Natural killer cell (primary cell): ENCODE data around the gene ADAMTS4. TPM values are rescaled to one million over a fixed set of nuclear protein-coding genes. Genes with fewer than 3 reads are reported as not detected.

Experiments
- ATAC-seq, 3 donors: fragments of 150-1000 bp in 2 of 3; fragments of 200-7000 bp in 1 of 3; cut with Tn5 transposase; 1 replicate in 1 of 3; 2 replicates in 2 of 3; pipeline ENCODE4 v1.10.0; 2021; ENCODE audit warnings: mild to moderate bottlenecking in 2 of 3, moderate library complexity in 2 of 3
- DNase-seq, 2 donors: peaks; one replicate each; pipeline versions ENCODE4 v3.0.0 to v3.0.0-alpha.2; 2013 to 2021; ENCODE audit warnings: mixed read lengths in 1 of 2
- H3K27ac ChIP-seq: one replicate; pipeline ENCODE4 v1.5.1; 2013; ENCODE audit warnings: mild to moderate bottlenecking, low read length
- H3K27me3 ChIP-seq: one replicate; pipeline ENCODE4 v1.6.1; 2013; ENCODE audit warnings: low read length; ENCODE audit not compliant: control insufficient read depth, insufficient read depth
- H3K36me3 ChIP-seq: one replicate; pipeline ENCODE4 v1.6.1; 2013; ENCODE audit warnings: low read length; ENCODE audit not compliant: control insufficient read depth, insufficient read depth
- H3K4me1 ChIP-seq: one replicate; pipeline ENCODE4 v1.6.1; 2013; ENCODE audit warnings: low read length; ENCODE audit not compliant: control insufficient read depth, insufficient read depth
- H3K4me3 ChIP-seq: one replicate; pipeline ENCODE4 v1.5.1; 2013; ENCODE audit warnings: low read length
- H3K9me3 ChIP-seq: one replicate; pipeline ENCODE4 v1.6.1; 2013; ENCODE audit warnings: low read length; ENCODE audit not compliant: control insufficient read depth, insufficient read depth
- H3K27ac Mint-ChIP-seq, 2 donors: one replicate each; pipeline ENCODE4 v1.8.0; 2022; ENCODE audit warnings: mild to moderate bottlenecking in 2 of 2, mixed read lengths in 2 of 2, moderate library complexity in 1 of 2
- H3K27me3 Mint-ChIP-seq, 2 donors: one replicate each; pipeline ENCODE4 v1.8.0; 2022; ENCODE audit warnings: low read depth in 2 of 2, mixed read lengths in 2 of 2
- H3K36me3 Mint-ChIP-seq: one replicate; pipeline ENCODE4 v1.8.0; 2022; ENCODE audit warnings: mixed read lengths
- H3K4me1 Mint-ChIP-seq, 2 donors: one replicate each; pipeline ENCODE4 v1.8.0; 2022; ENCODE audit warnings: mixed read lengths in 2 of 2
- H3K4me3 Mint-ChIP-seq: one replicate; pipeline ENCODE4 v1.8.0; 2022; ENCODE audit warnings: mild to moderate bottlenecking, moderate library complexity, mixed read lengths
- H3K9me3 Mint-ChIP-seq, 2 donors: one replicate each; pipeline ENCODE4 v1.8.0; 2022; ENCODE audit warnings: mixed read lengths in 2 of 2
- CTCF ChIP-seq: fragments of 200-600 bp; IDR thresholded peaks from one replicate; pipeline ENCODE4 v1.8.0; 2022; ENCODE audit warnings: antibody characterized with exemption
- WGBS: methylation state at CpG from one replicate; pipeline ENCODE4 v1.1.7; 2013; ENCODE audit warnings: missing lambda C conversion rate; ENCODE audit not compliant: insufficient coverage; 5-methylcytosine and 5-hydroxymethylcytosine counted together
- intact Hi-C: fragments of 100-400 bp; cut with micrococcal nuclease; formaldehyde crosslinking; loops from one replicate; pipeline ENCODE4 v1.14.2; 2022
- total RNA-seq, 4 donors: library from RNA; stranded (reverse); fragments of 120-200 nt in 1 of 4; gene quantifications; one replicate each; pipeline versions ENCODE4 v1.2.3 to v1.2.4, GENCODE V29; 2013 to 2022

ADAMTS4 gene
- total RNA-seq, 3 donors from 2014 or later (not counting 1 experiment from before 2014, with no cell fraction given): 0.14 to 0.20 (median 0.14) TPM

- ATAC-seq (peak; percentile 2 to 31 (median 10)), DNase-seq (peak in 1 of 2 donors; percentile 43)
- Histone ChIP-seq H3K4me1 (peaks cover 72% of the 10 kb centered on the region), H3K36me3 (no peaks in the 10 kb centered on the region), H3K4me3 (no peak overlapping the region), H3K27me3 (no peaks in the 10 kb centered on the region), H3K27ac (peak overlapping the region; percentile 83), H3K9me3 (no peaks in the 10 kb centered on the region)
- intact Hi-C loops: loop anchor here (1.0 to 2.0 kb wide), 3 partner anchors 19 to 39 kb away; partner anchors contain the start of gene PPOX
- no peak for TF ChIP-seq CTCF
- Mint-ChIP-seq H3K4me1 (peaks cover 74 to 75% of the 10 kb centered on the region in 2 donors), H3K4me3 (peak overlapping the region; percentile 75), H3K9me3 (no peaks in the 10 kb centered on the region), H3K36me3 (no peaks in the 10 kb centered on the region), H3K27ac (peak overlapping the region; percentile 95 to 97), H3K27me3 (no peaks in the 10 kb centered on the region)
- 0% methylated on average over 1 of the region's 2 CpGs for whole genome bisulfite sequencing
Measured at GRCh38 chr1:161185732-161186311, 13.0 kb downstream of the ADAMTS4 start.

GRCh38 chr1:161185282-161185682, 13.6 kb downstream of the ADAMTS4 start:
- peak; percentile 60 to 93 for DNase-seq
- 0% methylated on average over 3 of the region's 3 CpGs for WGBS
- H3K27me3 Mint-ChIP-seq: no peaks in the 10 kb centered on the region
- H3K4me3 Mint-ChIP-seq: peak overlapping the region; percentile 75
- peak overlapping the region; percentile 95 to 97 for H3K27ac Mint-ChIP-seq
- TF ChIP-seq CTCF: no peak
- Histone ChIP-seq H3K4me1 (peaks cover 72% of the 10 kb centered on the region), H3K4me3 (no peak overlapping the region), H3K27ac (peak overlapping the region; percentile 83), H3K9me3 (no peaks in the 10 kb centered on the region), H3K36me3 (no peaks in the 10 kb centered on the region), H3K27me3 (no peaks in the 10 kb centered on the region)
- intact Hi-C loops: loop anchor here (1.0 to 2.0 kb wide), 3 partner anchors 18 to 40 kb away; partner anchors contain the start of gene PPOX
- H3K36me3 Mint-ChIP-seq: no peaks in the 10 kb centered on the region
- H3K9me3 Mint-ChIP-seq: no peaks in the 10 kb centered on the region
- H3K4me1 Mint-ChIP-seq: peaks cover 79 to 80% of the 10 kb centered on the region in 2 donors
- ATAC-seq: peak; percentile 69 to 86 (median 86)

GRCh38 chr1:161182214-161182613, 16.6 kb downstream of the ADAMTS4 start:
- ATAC-seq (peak; percentile 48 to 72 (median 49)), DNase-seq (peak; percentile 42 to 75)
- no peaks in the 10 kb centered on the region for H3K27me3 ChIP-seq
- WGBS: 50% methylated on average over 1 of the region's 1 CpG
- Mint-ChIP-seq H3K4me1 (peaks cover 80 to 84% of the 10 kb centered on the region in 2 donors), H3K27me3 (no peaks in the 10 kb centered on the region), H3K4me3 (peak overlapping the region; percentile 86), H3K9me3 (no peaks in the 10 kb centered on the region), H3K27ac (peak overlapping the region; percentile 95 to 97), H3K36me3 (no peaks in the 10 kb centered on the region)
- no peaks in the 10 kb centered on the region for H3K9me3 ChIP-seq
- H3K27ac ChIP-seq: peak overlapping the region; percentile 90
- no peaks in the 10 kb centered on the region for H3K36me3 ChIP-seq
- intact Hi-C loops: no loop called here
- peaks cover 63% of the 10 kb centered on the region for H3K4me1 ChIP-seq
- TF ChIP-seq CTCF: no peak
- H3K4me3 ChIP-seq: no peak overlapping the region
